ENCODE data around the gene NMRK2. TPM values are rescaled to one million over a fixed set of nuclear protein-coding genes. Genes with fewer than 3 reads are reported as not detected.

Gene NMRK2
- total RNA-seq, 1 experiment from 2014 or later: not detected

GRCh38 chr19:3895788-3896187 lies 37.1 kb upstream of the NMRK2 start:
- ChIA-PET POLR2A (ENCODE audit: low non-redundant PET) (no interaction called here), CTCF (no interaction called here)
- H3K27ac ChIP-seq (ENCODE audit: low read depth, low read length, poor library complexity, severe bottlenecking): no peak overlapping the region
- H3K27me3 ChIP-seq (replicated peaks; ENCODE audit: insufficient read depth, low read depth, low read length, poor library complexity): no peaks in the 10 kb centered on the region
- intact Hi-C loops (cut with micrococcal nuclease; ENCODE audit: unreplicated experiment): no loop called here
- no peaks in the 10 kb centered on the region for H3K36me3 ChIP-seq (ENCODE audit: insufficient read depth, low read length, poor library complexity, severe bottlenecking)
- H3K4me3 ChIP-seq (ENCODE audit: low read depth, low read length, poor library complexity, severe bottlenecking): no peak overlapping the region
- no peaks in the 10 kb centered on the region for H3K4me1 ChIP-seq (ENCODE audit: insufficient read depth, low read length, poor library complexity, severe bottlenecking)
- no TSS peak for BruUV-seq (replicated peaks)
- no peak for DNase-seq (ENCODE audit: low spot score)
- TF ChIP-seq CTCF (conservative IDR thresholded peaks at IDR 0.05; ENCODE audit: low read depth, low read length): no peak
- no peak for TF ChIP-seq EZH2 (IDR thresholded peaks at IDR 0.05; ENCODE audit: borderline replicate concordance, low read depth, low read length, poor library complexity, severe bottlenecking)
- H3K9me3 ChIP-seq (ENCODE audit: low read depth, low read length, poor library complexity, severe bottlenecking): no peaks in the 10 kb centered on the region

- Histone ChIP-seq H3K27ac (ENCODE audit: low read depth, low read length, poor library complexity, severe bottlenecking) (no peak overlapping the region), H3K27me3 (replicated peaks; ENCODE audit: insufficient read depth, low read depth, low read length, poor library complexity) (no peaks in the 10 kb centered on the region), H3K36me3 (ENCODE audit: insufficient read depth, low read length, poor library complexity, severe bottlenecking) (no peaks in the 10 kb centered on the region), H3K9me3 (ENCODE audit: low read depth, low read length, poor library complexity, severe bottlenecking) (no peaks in the 10 kb centered on the region), H3K4me1 (ENCODE audit: insufficient read depth, low read length, poor library complexity, severe bottlenecking) (no peaks in the 10 kb centered on the region), H3K4me3 (ENCODE audit: low read depth, low read length, poor library complexity, severe bottlenecking) (no peak overlapping the region)
- BruUV-seq (replicated peaks): no TSS peak
- TF ChIP-seq EZH2 (IDR thresholded peaks at IDR 0.05; ENCODE audit: borderline replicate concordance, low read depth, low read length, poor library complexity, severe bottlenecking) (no peak), CTCF (conservative IDR thresholded peaks at IDR 0.05; ENCODE audit: low read depth, low read length) (no peak)
- intact Hi-C loops (cut with micrococcal nuclease; ENCODE audit: unreplicated experiment): no loop called here
- ChIA-PET POLR2A (ENCODE audit: low non-redundant PET) (no interaction called here), CTCF (no interaction called here)
- DNase-seq (ENCODE audit: low spot score): no peak
Observed at GRCh38 chr19:3897936-3898335, 34.9 kb upstream of the NMRK2 start.

- ChIA-PET POLR2A (ENCODE audit: low non-redundant PET) (no interaction called here), CTCF (no interaction called here)
- no TSS peak for BruUV-seq (replicated peaks)
- Histone ChIP-seq H3K27me3 (replicated peaks; ENCODE audit: insufficient read depth, low read depth, low read length, poor library complexity) (no peaks in the 10 kb centered on the region), H3K4me3 (ENCODE audit: low read depth, low read length, poor library complexity, severe bottlenecking) (no peak overlapping the region), H3K9me3 (ENCODE audit: low read depth, low read length, poor library complexity, severe bottlenecking) (no peaks in the 10 kb centered on the region), H3K36me3 (ENCODE audit: insufficient read depth, low read length, poor library complexity, severe bottlenecking) (no peaks in the 10 kb centered on the region), H3K4me1 (ENCODE audit: insufficient read depth, low read length, poor library complexity, severe bottlenecking) (no peaks in the 10 kb centered on the region), H3K27ac (ENCODE audit: low read depth, low read length, poor library complexity, severe bottlenecking) (no peak overlapping the region)
- no peak for TF ChIP-seq EZH2 (IDR thresholded peaks at IDR 0.05; ENCODE audit: borderline replicate concordance, low read depth, low read length, poor library complexity, severe bottlenecking)
- TF ChIP-seq CTCF (conservative IDR thresholded peaks at IDR 0.05; ENCODE audit: low read depth, low read length): no peak
- intact Hi-C loops (cut with micrococcal nuclease; ENCODE audit: unreplicated experiment): no loop called here
- DNase-seq (ENCODE audit: low spot score): no peak
Observed at GRCh38 chr19:3898426-3898825, 34.4 kb upstream of the NMRK2 start.

Data from A673 (cell line).